Activated naive CD4-positive, alpha-beta T cell treated with anti-CD3 and anti-CD28 coated beads for 36 hours (primary cell): ENCODE data around the gene AKAP17A. TPM values are rescaled to one million over a fixed set of nuclear protein-coding genes. Genes with fewer than 3 reads are reported as not detected.
A peak's percentile ranks its signal among the peaks of the same experiment; 100 is the strongest.

Experiments used
- CTCF ChIA-PET: fragments of 350-600 bp; sonication (Branson Sonifier 250); formaldehyde crosslinking; loops from one replicate; lab custom pipeline; 2021; ENCODE audit warnings: antibody characterized with exemption; lab: Charles Lee
- DNase-seq: peaks from one replicate; pipeline ENCODE4 v3.0.0-alpha.2; 2020
- H3K27ac Mint-ChIP-seq: one replicate; pipeline ENCODE4 v1.8.0; 2021; ENCODE audit warnings: mild to moderate bottlenecking, mixed read lengths
- H3K27me3 Mint-ChIP-seq: one replicate; pipeline ENCODE4 v1.8.0; 2021; ENCODE audit warnings: low read depth, mixed read lengths
- H3K36me3 Mint-ChIP-seq: one replicate; pipeline ENCODE4 v1.8.0; 2021; ENCODE audit warnings: low read depth, mixed read lengths
- H3K4me1 Mint-ChIP-seq: one replicate; pipeline ENCODE4 v1.8.0; 2021; ENCODE audit warnings: low read depth, mixed read lengths
- H3K4me3 Mint-ChIP-seq: one replicate; pipeline ENCODE4 v1.8.0; 2021; ENCODE audit warnings: mild to moderate bottlenecking, moderate library complexity, mixed read lengths
- H3K9me3 Mint-ChIP-seq: one replicate; pipeline ENCODE4 v1.8.0; 2021; ENCODE audit warnings: mixed read lengths
- intact Hi-C: fragments of 100-400 bp; cut with micrococcal nuclease; formaldehyde crosslinking; loops from one replicate; pipeline ENCODE4 v1.15.1; 2023
- total RNA-seq, 2 experiments: library from RNA; stranded (reverse); gene quantifications; one replicate each; pipeline ENCODE4 v1.2.3, GENCODE V29; 2021

AKAP17A gene
- total RNA-seq, 2 experiments from 2014 or later: 59.2 to 60.5 TPM

DNA sequence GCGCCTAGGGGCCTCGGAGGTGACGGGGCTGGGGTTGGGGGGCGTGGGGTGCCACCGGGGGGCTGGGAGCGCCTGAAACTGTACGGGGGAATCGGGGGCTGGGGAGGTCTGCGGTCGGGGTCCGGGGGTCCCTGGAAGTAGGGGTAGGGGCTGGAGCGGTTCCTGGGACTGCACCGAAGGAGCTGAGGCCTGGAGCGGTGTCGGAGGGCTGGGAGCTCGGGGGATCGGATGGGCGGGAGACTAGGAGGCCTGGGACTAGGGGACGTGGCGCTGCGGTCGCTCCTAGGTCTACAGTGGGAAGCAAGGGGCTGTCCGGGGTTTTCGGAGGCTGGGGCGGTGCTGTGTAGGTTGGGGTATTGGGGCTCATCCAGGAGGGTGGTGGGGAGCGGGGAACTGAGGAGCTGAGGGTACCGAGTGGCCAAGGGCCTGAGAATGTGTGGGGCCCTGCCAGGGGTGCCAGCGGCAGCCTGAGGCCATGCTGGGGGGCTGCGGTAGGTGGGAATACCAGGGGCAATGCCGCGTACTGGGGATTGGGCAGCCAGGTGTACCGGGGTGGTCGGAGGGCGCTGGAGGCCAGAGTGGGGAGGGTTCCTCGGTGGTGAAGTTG lies 562 bp downstream of the AKAP17A start:
- peak; percentile 24 for DNase-seq
- H3K27me3 Mint-ChIP-seq: no peaks in the 10 kb centered on the region
- H3K4me3 Mint-ChIP-seq: peak overlapping the region; percentile 91
- CTCF ChIA-PET: no interaction called here
- H3K27ac Mint-ChIP-seq: peak overlapping the region; percentile 89
- no peaks in the 10 kb centered on the region for H3K9me3 Mint-ChIP-seq
- intact Hi-C loops: loop anchor here (1.0 to 5.0 kb wide), 6 partner anchors 69 to 1100 kb away; partner anchors contain the start of genes CD99 and SLC25A6
- H3K4me1 Mint-ChIP-seq: peaks cover 32% of the 10 kb centered on the region
- H3K36me3 Mint-ChIP-seq: peaks cover 23% of the 10 kb centered on the region

GRCh38 chrX:1592470-1593142 lies 1.2 kb downstream of the AKAP17A start:
- Mint-ChIP-seq H3K4me3 (peak overlapping the region; percentile 91), H3K36me3 (peaks cover 27% of the 10 kb centered on the region), H3K4me1 (peaks cover 33% of the 10 kb centered on the region), H3K9me3 (no peaks in the 10 kb centered on the region), H3K27ac (peak overlapping the region; percentile 80), H3K27me3 (no peaks in the 10 kb centered on the region)
- intact Hi-C loops: loop anchor here (5.0 kb wide), 2 partner anchors 1015 to 1100 kb away; partner anchors contain the start of gene CD99
- DNase-seq: no peak
- CTCF ChIA-PET: no interaction called here

- Mint-ChIP-seq H3K9me3 (no peaks in the 10 kb centered on the region), H3K36me3 (peaks cover 27% of the 10 kb centered on the region), H3K4me3 (peak overlapping the region; percentile 91), H3K27ac (no peak overlapping the region), H3K27me3 (no peaks in the 10 kb centered on the region), H3K4me1 (peaks cover 33% of the 10 kb centered on the region)
- intact Hi-C loops: loop anchor here (5.0 kb wide), 2 partner anchors 1014 to 1099 kb away; partner anchors contain the start of gene CD99
- CTCF ChIA-PET: no interaction called here
- no peak for DNase-seq
Observed at GRCh38 chrX:1593286-1594271, 2.2 kb downstream of the AKAP17A start.

DNA sequence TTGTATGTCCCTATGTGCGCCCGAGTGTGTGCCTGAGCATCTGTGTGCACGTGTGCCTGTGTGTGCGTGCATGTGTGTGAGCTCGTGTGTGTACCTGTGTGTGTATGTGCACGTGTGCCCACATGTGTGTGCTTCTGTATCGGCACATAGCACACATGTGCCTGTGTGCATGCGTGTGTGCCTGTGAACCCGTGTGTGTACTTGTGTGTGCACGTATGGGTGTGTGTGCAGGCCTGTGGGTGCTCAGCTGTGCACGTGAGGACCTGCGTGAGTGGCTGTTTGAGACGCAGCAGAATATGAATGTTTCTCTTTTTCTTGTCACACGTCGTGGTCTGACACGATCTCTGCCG lies 4.3 kb downstream of the AKAP17A start:
- CTCF ChIA-PET: no interaction called here
- no peak for DNase-seq
- Mint-ChIP-seq H3K9me3 (no peaks in the 10 kb centered on the region), H3K27ac (no peak overlapping the region), H3K36me3 (peaks cover 36% of the 10 kb centered on the region), H3K27me3 (no peaks in the 10 kb centered on the region), H3K4me3 (no peak overlapping the region), H3K4me1 (peaks cover 29% of the 10 kb centered on the region)
- intact Hi-C loops: no loop called here

DNA sequence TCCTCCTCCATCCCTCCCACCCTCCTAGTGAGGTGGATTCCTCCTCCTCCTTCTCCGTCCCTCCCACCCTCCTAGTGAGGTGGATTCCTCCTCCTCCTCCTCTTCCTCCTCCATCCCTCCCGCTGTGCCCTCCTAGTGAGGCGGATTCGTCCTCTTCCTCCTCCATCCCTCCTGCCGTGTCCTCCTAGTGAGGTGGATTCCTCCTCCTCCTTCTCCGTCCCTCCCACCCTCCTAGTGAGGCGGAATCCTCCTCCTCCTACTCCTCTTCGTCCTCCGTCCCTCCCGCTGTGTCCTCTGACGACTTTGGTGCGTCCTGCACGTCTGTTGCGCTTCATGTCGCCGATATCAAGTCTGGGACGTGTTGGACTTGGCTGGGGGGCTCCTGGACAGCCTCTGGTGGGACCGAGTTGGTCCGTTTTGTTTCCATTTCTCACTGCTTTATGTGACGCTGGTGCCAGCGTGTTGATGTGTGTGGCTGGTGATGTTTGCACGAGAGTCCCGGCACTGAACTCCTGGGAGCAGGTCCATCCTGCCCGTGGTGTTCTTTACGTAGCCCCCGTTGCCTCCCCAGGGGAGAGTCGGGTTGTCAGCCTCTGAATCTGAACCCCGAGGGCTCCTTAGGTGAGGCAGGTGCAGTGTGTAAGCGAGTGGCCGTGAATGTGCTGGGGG lies 5.4 kb downstream of the AKAP17A start:
- Mint-ChIP-seq H3K27ac (no peak overlapping the region), H3K27me3 (no peaks in the 10 kb centered on the region), H3K36me3 (peaks cover 43% of the 10 kb centered on the region), H3K9me3 (no peaks in the 10 kb centered on the region), H3K4me1 (peaks cover 29% of the 10 kb centered on the region), H3K4me3 (no peak overlapping the region)
- intact Hi-C loops: no loop called here
- no peak for DNase-seq
- CTCF ChIA-PET: no interaction called here

DNA sequence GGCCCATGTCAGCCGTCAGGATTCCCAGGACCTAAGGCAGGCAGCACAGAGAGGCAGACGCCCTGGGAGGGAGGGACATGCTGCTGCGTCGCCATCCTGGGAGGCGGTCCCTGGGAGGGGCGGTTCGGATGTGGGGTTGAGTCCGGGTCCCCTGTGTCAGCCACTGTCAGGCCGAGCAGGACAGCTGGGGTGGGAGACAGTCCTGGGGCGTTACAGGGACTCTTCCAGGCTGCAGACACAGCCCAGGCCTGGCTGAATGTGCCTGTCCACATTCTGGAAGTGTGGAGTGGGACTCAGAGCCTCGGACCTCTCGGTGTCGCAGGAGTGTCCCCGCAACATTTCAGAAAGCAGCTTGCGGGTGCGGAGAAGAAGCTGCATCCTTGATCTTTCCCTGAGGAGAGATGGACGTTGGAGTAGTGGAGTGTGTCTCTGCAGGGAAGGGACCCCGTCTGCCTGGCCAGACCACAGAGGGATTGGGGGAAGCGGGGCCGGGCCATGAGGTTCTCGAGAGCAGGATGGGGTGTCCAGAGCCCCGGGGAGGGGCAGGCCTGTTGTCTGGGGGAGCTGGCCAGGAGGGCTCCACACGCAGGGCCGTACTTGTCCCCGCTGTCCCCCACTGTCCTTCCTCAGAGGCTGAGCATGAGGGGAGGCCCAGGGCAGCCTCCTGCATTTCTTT lies 6.1 kb downstream of the AKAP17A start:
- no peak for DNase-seq
- H3K4me1 Mint-ChIP-seq: peaks cover 29% of the 10 kb centered on the region
- H3K4me3 Mint-ChIP-seq: no peak overlapping the region
- intact Hi-C loops: no loop called here
- H3K9me3 Mint-ChIP-seq: no peaks in the 10 kb centered on the region
- no peaks in the 10 kb centered on the region for H3K27me3 Mint-ChIP-seq
- CTCF ChIA-PET: no interaction called here
- H3K36me3 Mint-ChIP-seq: peaks cover 47% of the 10 kb centered on the region
- no peak overlapping the region for H3K27ac Mint-ChIP-seq

DNA sequence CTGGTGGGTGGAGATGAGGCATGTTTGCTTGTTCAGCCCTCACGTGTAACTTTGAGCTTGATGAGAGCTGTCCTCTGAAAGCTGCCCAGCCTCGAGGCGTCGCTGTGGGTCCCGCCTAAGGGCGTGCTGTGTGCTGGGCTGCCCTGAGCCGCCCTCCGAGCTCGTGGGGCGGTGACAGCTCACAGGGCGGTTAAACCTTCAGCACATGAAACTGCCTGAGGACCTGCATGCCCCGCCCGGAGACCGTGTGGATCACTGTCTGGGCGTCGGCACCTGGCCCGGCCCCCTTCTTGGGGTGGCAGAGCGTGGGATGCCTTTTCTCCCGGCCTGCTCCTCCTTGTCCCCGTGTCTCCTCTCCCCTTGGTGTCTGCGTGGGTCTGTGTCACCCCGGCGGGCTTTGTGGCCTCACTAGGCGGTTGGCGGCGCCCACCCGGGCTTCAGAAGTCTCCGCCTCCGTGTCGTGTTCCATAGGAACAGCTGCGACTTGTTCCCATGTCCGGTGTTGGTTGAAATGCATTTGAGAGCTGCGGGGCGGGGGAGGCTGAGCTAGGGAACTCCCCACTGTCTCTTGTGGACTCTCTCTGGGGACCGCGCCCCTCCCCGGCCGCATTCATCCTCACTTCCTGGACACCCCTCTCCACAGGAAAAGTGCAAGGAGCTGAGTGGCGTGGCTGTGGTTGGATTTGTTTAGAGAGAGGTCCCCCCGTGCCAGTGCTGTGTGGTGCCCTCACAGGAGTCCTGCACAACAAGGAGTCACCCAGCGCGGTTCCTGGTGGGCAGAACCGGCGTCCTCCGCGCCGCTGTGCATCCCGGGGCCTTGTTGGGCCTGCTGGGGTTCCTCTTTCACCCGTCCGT lies 6.8 kb downstream of the AKAP17A start:
- Mint-ChIP-seq H3K27ac (no peak overlapping the region), H3K36me3 (peaks cover 52% of the 10 kb centered on the region), H3K4me3 (no peak overlapping the region), H3K4me1 (peaks cover 21% of the 10 kb centered on the region), H3K27me3 (no peaks in the 10 kb centered on the region), H3K9me3 (no peaks in the 10 kb centered on the region)
- CTCF ChIA-PET: no interaction called here
- no peak for DNase-seq
- intact Hi-C loops: no loop called here

- H3K4me3 Mint-ChIP-seq: no peak overlapping the region
- no peak overlapping the region for H3K27ac Mint-ChIP-seq
- no peaks in the 10 kb centered on the region for H3K27me3 Mint-ChIP-seq
- H3K4me1 Mint-ChIP-seq: peaks cover 14% of the 10 kb centered on the region
- no peaks in the 10 kb centered on the region for H3K9me3 Mint-ChIP-seq
- CTCF ChIA-PET: no interaction called here
- intact Hi-C loops: no loop called here
- H3K36me3 Mint-ChIP-seq: peaks cover 47% of the 10 kb centered on the region
- DNase-seq: no peak
Observed at GRCh38 chrX:1598876-1599790, 7.7 kb downstream of the AKAP17A start.

DNA sequence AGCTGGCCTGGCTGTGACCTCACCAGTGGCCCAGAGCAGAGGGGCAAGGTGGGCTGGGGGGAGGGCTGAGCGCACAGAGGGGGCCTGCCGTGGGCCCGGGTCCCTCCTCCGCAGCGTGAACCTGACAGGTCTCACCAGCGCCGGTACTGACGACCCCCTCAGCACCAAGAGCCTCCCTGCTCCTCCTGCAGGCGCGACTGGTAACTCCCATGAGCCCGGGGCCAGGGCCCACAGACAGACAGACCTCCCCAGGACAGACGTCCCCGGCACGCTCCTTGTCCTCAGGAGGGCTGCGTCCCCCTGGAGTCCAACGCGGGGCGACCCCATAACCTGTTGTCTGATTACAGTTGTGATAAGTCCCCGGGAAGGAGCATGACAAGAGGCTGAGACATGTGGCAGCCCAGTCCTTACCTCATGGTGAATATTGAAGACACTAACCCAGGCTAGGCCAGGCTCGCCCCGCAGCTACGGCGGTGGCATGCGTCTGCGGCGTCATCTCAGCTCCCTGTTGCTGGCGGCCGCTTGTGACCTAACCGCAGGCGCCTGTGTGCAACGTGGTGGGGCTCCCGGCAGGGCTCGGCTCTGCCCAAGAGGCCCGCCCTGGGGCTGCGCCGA lies 8.5 kb downstream of the AKAP17A start:
- CTCF ChIA-PET: no interaction called here
- intact Hi-C loops: no loop called here

DNA sequence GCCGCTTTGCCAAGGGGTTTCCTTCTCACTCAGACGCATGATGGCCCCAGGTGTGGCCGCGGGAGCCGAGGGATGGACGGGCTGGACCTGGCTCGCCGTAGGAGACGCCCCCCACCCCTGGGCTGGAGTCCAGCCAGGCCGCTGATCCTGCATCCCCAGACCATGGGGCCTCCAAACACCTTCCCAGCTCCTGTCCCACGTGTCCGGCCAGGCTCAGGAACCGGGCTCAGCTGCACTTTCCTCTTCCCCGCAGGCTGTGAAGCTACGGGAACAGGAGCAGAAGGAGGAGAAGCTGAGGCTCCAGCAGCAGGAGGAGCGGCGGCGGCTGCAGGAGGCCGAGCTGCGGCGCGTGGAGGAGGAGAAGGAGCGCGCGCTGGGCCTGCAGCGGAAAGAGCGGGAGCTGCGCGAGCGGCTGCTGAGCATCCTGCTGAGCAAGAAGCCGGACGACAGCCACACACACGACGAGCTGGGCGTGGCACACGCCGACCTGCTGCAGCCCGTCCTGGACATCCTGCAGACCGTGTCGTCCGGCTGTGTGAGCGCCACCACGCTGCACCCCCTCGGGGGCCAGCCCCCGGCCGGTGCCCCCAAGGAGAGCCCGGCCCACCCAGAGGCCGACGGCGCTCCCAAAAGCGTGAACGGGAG lies 9.1 kb downstream of the AKAP17A start:
- intact Hi-C loops: no loop called here
- no peaks in the 10 kb centered on the region for H3K27me3 Mint-ChIP-seq

More for the DNA sequence above, 8.5 kb downstream of the AKAP17A start:
- Mint-ChIP-seq H3K4me3 (no peak overlapping the region), H3K36me3 (peaks cover 49% of the 10 kb centered on the region), H3K27me3 (no peaks in the 10 kb centered on the region), H3K4me1 (peaks cover 11% of the 10 kb centered on the region), H3K27ac (no peak overlapping the region), H3K9me3 (no peaks in the 10 kb centered on the region)
- DNase-seq: no peak

More for the DNA sequence above, 9.1 kb downstream of the AKAP17A start:
- H3K9me3 Mint-ChIP-seq: no peaks in the 10 kb centered on the region
- no peak for DNase-seq
- no peak overlapping the region for H3K4me3 Mint-ChIP-seq
- H3K4me1 Mint-ChIP-seq: peaks cover 8% of the 10 kb centered on the region
- CTCF ChIA-PET: no interaction called here
- no peak overlapping the region for H3K27ac Mint-ChIP-seq
- H3K36me3 Mint-ChIP-seq: peaks cover 44% of the 10 kb centered on the region
